Measurements from ENCODE around the gene SERPINF2. TPM values are rescaled to one million over a fixed set of nuclear protein-coding genes. Genes with fewer than 3 reads are reported as not detected.
"Not testable (repeated sequence)": the region's sequence is repeated elsewhere in the genome, so short reads cannot be mapped to it uniquely, and the experiment has no call there.

The SERPINF2 gene
- total and polyA plus RNA-seq, 2 experiments from 2014 or later: 0.66 to 1.2 TPM

DNA sequence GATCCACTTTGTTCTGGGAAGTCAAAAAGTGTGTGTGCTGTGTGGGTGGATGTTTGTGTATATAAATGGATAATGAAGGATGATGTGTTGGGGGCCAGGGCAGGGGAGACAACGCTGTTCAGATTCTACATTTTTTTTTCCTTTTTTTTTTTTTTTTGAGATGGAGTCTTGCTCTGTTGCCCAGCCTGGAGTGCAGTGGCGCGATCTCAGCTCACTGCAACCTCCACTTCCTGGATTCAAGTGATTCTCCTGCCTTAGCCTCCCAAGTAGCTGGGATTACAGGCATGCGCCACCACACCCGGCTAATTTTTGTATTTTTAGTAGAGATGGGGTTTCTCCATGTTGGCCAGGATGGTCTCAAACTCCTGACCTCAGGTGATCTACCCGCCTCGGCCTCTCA lies 22.0 kb downstream of the SERPINF2 start:
- not testable (repeated sequence) for H3K4me2 ChIP-seq; H3K27ac Mint-ChIP-seq; H3K36me3 Mint-ChIP-seq (ENCODE audit: low read depth); DNase-seq (ENCODE audit: low spot score); H3K4me3 Mint-ChIP-seq; H3K27ac ChIP-seq (ENCODE audit: low read depth); H3K27me3 ChIP-seq (ENCODE audit: insufficient read depth); H3K36me3 ChIP-seq (ENCODE audit: insufficient read depth); H3K79me2 ChIP-seq (replicated peaks; ENCODE audit: insufficient read depth); H3K4me3 ChIP-seq; ATAC-seq; H4K20me1 ChIP-seq (replicated peaks; ENCODE audit: insufficient read depth); H3K9me2 ChIP-seq (ENCODE audit: insufficient read depth); H2AFZ ChIP-seq; H3K9me3 Mint-ChIP-seq
- H3F3A ChIP-seq (replicated peaks; ENCODE audit: low read depth): peaks cover 12% of the 10 kb centered on the region; the same call in 1 of the 2 replicates
- peaks cover 28% of the 10 kb centered on the region for H3K4me1 Mint-ChIP-seq
- peaks cover 21% of the 10 kb centered on the region for H3K4me1 ChIP-seq (ENCODE audit: insufficient read depth)
- H3K27me3 Mint-ChIP-seq (ENCODE audit: insufficient read depth, low read depth, poor library complexity): peaks cover 13% of the 10 kb centered on the region

DNA sequence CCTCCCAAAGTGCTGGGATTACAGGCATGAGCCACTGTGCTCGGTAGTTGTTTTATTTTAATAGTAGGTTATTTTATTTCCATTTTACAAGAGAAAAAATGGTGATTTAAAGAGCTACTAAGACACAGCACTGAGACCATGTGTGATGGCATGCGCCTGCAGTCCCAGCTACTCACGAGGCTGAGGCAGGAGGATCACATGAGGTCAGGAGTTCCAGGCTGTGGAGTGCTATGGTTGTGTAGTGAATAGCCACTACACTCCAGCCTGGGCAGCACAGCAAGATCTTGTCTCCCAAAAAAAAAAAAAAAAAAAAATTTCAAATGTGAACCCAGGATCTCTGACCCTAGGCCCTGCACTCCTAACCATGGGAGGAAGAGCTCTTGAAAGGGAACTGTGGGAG lies 22.9 kb downstream of the SERPINF2 start:
- TF ChIP-seq, protein P1, sequence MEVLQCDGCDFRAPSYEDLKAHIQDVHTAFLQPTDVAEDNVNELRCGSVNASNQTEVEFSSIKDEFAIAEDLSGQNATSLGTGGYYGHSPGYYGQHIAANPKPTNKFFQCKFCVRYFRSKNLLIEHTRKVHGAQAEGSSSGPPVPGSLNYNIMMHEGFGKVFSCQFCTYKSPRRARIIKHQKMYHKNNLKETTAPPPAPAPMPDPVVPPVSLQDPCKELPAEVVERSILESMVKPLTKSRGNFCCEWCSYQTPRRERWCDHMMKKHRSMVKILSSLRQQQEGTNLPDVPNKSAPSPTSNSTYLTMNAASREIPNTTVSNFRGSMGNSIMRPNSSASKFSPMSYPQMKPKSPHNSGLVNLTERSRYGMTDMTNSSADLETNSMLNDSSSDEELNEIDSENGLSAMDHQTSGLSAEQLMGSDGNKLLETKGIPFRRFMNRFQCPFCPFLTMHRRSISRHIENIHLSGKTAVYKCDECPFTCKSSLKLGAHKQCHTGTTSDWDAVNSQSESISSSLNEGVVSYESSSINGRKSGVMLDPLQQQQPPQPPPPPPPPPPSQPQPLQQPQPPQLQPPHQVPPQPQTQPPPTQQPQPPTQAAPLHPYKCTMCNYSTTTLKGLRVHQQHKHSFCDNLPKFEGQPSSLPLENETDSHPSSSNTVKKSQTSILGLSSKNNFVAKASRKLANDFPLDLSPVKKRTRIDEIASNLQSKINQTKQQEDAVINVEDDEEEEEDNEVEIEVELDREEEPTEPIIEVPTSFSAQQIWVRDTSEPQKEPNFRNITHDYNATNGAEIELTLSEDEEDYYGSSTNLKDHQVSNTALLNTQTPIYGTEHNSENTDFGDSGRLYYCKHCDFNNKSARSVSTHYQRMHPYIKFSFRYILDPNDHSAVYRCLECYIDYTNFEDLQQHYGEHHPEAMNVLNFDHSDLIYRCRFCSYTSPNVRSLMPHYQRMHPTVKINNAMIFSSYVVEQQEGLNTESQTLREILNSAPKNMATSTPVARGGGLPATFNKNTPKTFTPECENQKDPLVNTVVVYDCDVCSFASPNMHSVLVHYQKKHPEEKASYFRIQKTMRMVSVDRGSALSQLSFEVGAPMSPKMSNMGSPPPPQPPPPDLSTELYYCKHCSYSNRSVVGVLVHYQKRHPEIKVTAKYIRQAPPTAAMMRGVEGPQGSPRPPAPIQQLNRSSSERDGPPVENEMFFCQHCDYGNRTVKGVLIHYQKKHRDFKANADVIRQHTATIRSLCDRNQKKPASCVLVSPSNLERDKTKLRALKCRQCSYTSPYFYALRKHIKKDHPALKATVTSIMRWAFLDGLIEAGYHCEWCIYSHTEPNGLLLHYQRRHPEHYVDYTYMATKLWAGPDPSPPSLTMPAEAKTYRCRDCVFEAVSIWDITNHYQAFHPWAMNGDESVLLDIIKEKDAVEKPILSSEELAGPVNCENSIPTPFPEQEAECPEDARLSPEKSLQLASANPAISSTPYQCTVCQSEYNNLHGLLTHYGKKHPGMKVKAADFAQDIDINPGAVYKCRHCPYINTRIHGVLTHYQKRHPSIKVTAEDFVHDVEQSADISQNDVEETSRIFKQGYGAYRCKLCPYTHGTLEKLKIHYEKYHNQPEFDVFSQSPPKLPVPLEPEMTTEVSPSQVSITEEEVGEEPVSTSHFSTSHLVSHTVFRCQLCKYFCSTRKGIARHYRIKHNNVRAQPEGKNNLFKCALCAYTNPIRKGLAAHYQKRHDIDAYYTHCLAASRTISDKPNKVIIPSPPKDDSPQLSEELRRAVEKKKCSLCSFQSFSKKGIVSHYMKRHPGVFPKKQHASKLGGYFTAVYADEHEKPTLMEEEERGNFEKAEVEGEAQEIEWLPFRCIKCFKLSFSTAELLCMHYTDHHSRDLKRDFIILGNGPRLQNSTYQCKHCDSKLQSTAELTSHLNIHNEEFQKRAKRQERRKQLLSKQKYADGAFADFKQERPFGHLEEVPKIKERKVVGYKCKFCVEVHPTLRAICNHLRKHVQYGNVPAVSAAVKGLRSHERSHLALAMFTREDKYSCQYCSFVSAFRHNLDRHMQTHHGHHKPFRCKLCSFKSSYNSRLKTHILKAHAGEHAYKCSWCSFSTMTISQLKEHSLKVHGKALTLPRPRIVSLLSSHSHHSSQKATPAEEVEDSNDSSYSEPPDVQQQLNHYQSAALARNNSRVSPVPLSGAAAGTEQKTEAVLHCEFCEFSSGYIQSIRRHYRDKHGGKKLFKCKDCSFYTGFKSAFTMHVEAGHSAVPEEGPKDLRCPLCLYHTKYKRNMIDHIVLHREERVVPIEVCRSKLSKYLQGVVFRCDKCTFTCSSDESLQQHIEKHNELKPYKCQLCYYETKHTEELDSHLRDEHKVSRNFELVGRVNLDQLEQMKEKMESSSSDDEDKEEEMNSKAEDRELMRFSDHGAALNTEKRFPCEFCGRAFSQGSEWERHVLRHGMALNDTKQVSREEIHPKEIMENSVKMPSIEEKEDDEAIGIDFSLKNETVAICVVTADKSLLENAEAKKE (CRISPR knock-in tag; IDR thresholded peaks at IDR 0.05): no peak
- TF ChIP-seq STAT1 (IDR thresholded peaks at IDR 0.05; ENCODE audit: unreplicated experiment) (no peak), EZH2phosphoT487 (IDR thresholded peaks at IDR 0.05; ENCODE audit: unreplicated experiment) (no peak), NANOG (IDR thresholded peaks at IDR 0.05; ENCODE audit: borderline replicate concordance) (no peak)
- Histone ChIP-seq H3K4me3 (no peak overlapping the region), H3K4me1 (ENCODE audit: insufficient read depth) (peaks cover 26% of the 10 kb centered on the region), H3K27ac (ENCODE audit: low read depth) (no peak overlapping the region), H3K27me3 (ENCODE audit: insufficient read depth) (no peaks in the 10 kb centered on the region), H3K79me2 (replicated peaks; ENCODE audit: insufficient read depth) (no peaks in the 10 kb centered on the region), H3K9me2 (ENCODE audit: insufficient read depth) (no peaks in the 10 kb centered on the region), H4K20me1 (replicated peaks; ENCODE audit: insufficient read depth) (no peaks in the 10 kb centered on the region; the same call in 1 of the 2 replicates), H3K36me3 (ENCODE audit: insufficient read depth) (no peaks in the 10 kb centered on the region), H3K4me2 (no peak overlapping the region), H3F3A (replicated peaks; ENCODE audit: low read depth) (peaks cover 14% of the 10 kb centered on the region; the same call in 1 of the 2 replicates), H2AFZ (no peak overlapping the region)
- Mint-ChIP-seq H3K27me3 (ENCODE audit: insufficient read depth, low read depth, poor library complexity) (peaks cover 13% of the 10 kb centered on the region), H3K27ac (no peak overlapping the region), H3K9me3 (no peaks in the 10 kb centered on the region), H3K36me3 (ENCODE audit: low read depth) (peaks cover 4% of the 10 kb centered on the region; the same call in 1 of the 3 replicates), H3K4me3 (no peak overlapping the region), H3K4me1 (peaks cover 33% of the 10 kb centered on the region)
- ATAC-seq (no peak), DNase-seq (ENCODE audit: low spot score) (no peak)

Measured in GM23338 (cell line).